Osteoblast (primary cell): ENCODE data around the gene ZMIZ1. TPM values are rescaled to one million over a fixed set of nuclear protein-coding genes. Genes with fewer than 3 reads are reported as not detected.
A peak's percentile ranks its signal among the peaks of the same experiment; 100 is the strongest.

Experiments used
- DNase-seq: peaks from one replicate; pipeline ENCODE4 v3.0.0; 2011; ENCODE audit warnings: low spot score, mixed read lengths; ENCODE audit not compliant: insufficient read length; ENCODE audit errors: missing footprints
- H2AFZ ChIP-seq: 2 replicates; pipeline ENCODE4 v1.6.0; 2011; ENCODE audit warnings: mild to moderate bottlenecking, low read length
- H3K27ac ChIP-seq: 2 replicates; pipeline ENCODE4 v1.5.1; 2011; ENCODE audit warnings: mild to moderate bottlenecking, low read depth, low read length, moderate library complexity
- H3K27me3 ChIP-seq: 2 replicates; pipeline ENCODE4 v1.6.0; 2012; ENCODE audit warnings: mild to moderate bottlenecking, control low read depth, inconsistent platforms, low read length, moderate library complexity; ENCODE audit not compliant: insufficient read depth
- H3K36me3 ChIP-seq: 2 replicates; pipeline ENCODE4 v1.5.1; 2011; ENCODE audit warnings: mild to moderate bottlenecking, low read length, control low read depth, moderate library complexity; ENCODE audit not compliant: insufficient read depth
- H3K4me1 ChIP-seq: 2 replicates; pipeline ENCODE4 v1.5.1; 2011; ENCODE audit warnings: mild to moderate bottlenecking, low read length, control low read depth, moderate library complexity; ENCODE audit not compliant: insufficient read depth
- H3K4me2 ChIP-seq: 2 replicates; pipeline ENCODE4 v1.6.0; 2011; ENCODE audit warnings: mild to moderate bottlenecking, low read length; ENCODE audit not compliant: insufficient read depth
- H3K4me3 ChIP-seq: fragments of 200-600 bp; sonication (generic); 3 replicates; pipeline ENCODE4 v1.5.1; 2012; ENCODE audit warnings: mild to moderate bottlenecking, low read length, inconsistent platforms; ENCODE audit not compliant: insufficient read depth
- H3K79me2 ChIP-seq: 2 replicates; pipeline ENCODE4 v1.6.0; 2012; ENCODE audit warnings: mild to moderate bottlenecking, low read length, control low read depth, inconsistent platforms; ENCODE audit not compliant: insufficient read depth
- H3K9me3 ChIP-seq: 2 replicates; pipeline ENCODE4 v1.5.1; 2011; ENCODE audit warnings: low read depth, low read length, control low read depth
- H4K20me1 ChIP-seq: 2 replicates; pipeline ENCODE4 v1.6.0; 2012; ENCODE audit warnings: mild to moderate bottlenecking, low read length, control low read depth; ENCODE audit not compliant: insufficient read depth
- CTCF ChIP-seq: IDR thresholded peaks from 2 replicates; pipeline ENCODE4 v1.5.1; 2011; ENCODE audit warnings: mild to moderate bottlenecking, low read depth, low read length, moderate library complexity; ENCODE audit errors: extremely low read depth
- total RNA-seq: library from RNA; depleted of rRNA; stranded (reverse); fragments of >200 nt; gene quantifications from 2 replicates; pipeline ENCODE4 v1.2.3, GENCODE V29; 2012

The ZMIZ1 gene
- total RNA-seq, 1 donor, result 40.9 TPM

DNA sequence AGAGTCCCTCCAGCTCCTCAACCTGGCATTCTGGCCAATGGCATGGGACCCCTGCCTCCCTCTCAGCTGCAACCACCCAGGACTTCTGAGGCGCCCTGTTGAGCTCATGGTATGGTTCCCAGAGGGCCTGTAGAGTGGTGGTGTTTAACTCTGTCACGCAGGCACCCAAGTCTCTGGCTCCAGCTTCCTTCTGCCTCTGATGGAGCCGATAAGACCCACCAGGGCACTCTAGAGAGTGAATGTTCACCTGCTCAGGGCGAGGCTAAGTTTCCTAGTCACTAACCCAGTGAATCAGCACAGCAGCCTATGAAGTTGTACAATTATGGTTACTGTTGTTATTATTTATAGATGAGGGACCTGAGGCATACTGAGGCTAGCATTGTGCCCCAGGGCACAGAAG, 120.4 kb downstream of the ZMIZ1 start:
- peaks cover 57% of the 10 kb centered on the region for H3K4me1 ChIP-seq

GRCh38 chr10:79189853-79190435, 121.2 kb downstream of the ZMIZ1 start:
- Histone ChIP-seq H4K20me1 (peaks cover 35% of the 10 kb centered on the region), H3K4me2 (peak overlapping the region; percentile 43)
- peak; percentile 95 for DNase-seq

More for the DNA sequence above, 120.4 kb downstream of the ZMIZ1 start:
- no peak overlapping the region for H2AFZ ChIP-seq
- H3K36me3 ChIP-seq, result peaks cover 38% of the 10 kb centered on the region
- no peak overlapping the region for H3K4me2 ChIP-seq
- no peak for DNase-seq
- no peaks in the 10 kb centered on the region for H3K27me3 ChIP-seq
- no peak for TF ChIP-seq CTCF
- H3K4me3 ChIP-seq, result no peak overlapping the region
- H3K79me2 ChIP-seq, result peaks cover 65% of the 10 kb centered on the region
- no peaks in the 10 kb centered on the region for H3K9me3 ChIP-seq
- peak overlapping the region; percentile 74 for H3K27ac ChIP-seq
- peaks cover 35% of the 10 kb centered on the region for H4K20me1 ChIP-seq

GRCh38 chr10:79190740-79191261, 122.0 kb downstream of the ZMIZ1 start:
- H3K4me2 ChIP-seq, result no peak overlapping the region
- peaks cover 38% of the 10 kb centered on the region for H3K36me3 ChIP-seq
- no peak overlapping the region for H3K27ac ChIP-seq
- peaks cover 49% of the 10 kb centered on the region for H3K4me1 ChIP-seq
- no peak overlapping the region for H2AFZ ChIP-seq
- no peak overlapping the region for H3K4me3 ChIP-seq
- no peak for DNase-seq
- no peaks in the 10 kb centered on the region for H3K9me3 ChIP-seq
- H4K20me1 ChIP-seq, result peaks cover 34% of the 10 kb centered on the region
- H3K79me2 ChIP-seq, result peaks cover 68% of the 10 kb centered on the region
- no peak for TF ChIP-seq CTCF
- H3K27me3 ChIP-seq, result no peaks in the 10 kb centered on the region

More at GRCh38 chr10:79189853-79190435, 121.2 kb downstream of the ZMIZ1 start:
- TF ChIP-seq CTCF, result no peak
- Histone ChIP-seq H3K36me3 (peaks cover 39% of the 10 kb centered on the region), H3K27ac (peak overlapping the region; percentile 74), H3K4me1 (peaks cover 54% of the 10 kb centered on the region), H3K9me3 (no peaks in the 10 kb centered on the region), H3K79me2 (peaks cover 67% of the 10 kb centered on the region), H3K4me3 (no peak overlapping the region), H3K27me3 (no peaks in the 10 kb centered on the region), H2AFZ (no peak overlapping the region)

DNA sequence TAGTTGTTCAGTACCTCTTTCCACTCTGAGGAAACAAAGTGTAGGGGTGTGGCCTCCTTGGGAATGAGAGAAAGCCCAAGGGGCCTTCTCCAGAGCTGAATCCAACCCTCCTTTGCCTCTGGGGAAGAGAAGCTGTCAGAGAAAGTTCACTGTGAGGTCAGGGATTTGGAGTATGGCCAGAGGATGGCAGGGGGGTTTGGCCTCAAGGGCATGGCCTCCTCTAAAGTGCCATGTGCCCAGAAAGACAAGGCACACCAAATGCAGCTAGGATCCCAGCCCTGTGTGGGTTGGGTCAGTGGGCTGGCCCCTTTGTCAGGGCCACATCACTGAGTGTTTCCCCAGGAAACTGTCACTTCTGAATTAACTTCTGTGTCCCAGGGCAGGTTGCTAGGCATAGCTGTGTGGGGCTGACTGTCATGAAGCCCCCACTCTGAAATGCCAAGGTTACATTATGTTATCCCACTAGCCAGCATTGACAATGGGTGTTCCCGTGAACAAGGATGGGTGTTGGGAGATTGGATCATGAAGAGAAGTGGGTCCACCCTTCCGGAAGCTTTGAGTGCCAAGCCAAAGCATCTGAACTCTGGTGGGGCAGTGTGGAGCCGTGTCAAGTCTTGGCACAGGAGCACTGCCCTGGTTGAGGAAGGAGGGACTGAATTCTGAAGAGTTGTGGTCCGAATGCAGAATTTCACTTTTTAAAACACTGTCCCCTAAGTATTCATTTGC, 123.3 kb downstream of the ZMIZ1 start:
- Histone ChIP-seq H3K27me3 (no peaks in the 10 kb centered on the region), H3K79me2 (peaks cover 70% of the 10 kb centered on the region), H3K4me2 (no peak overlapping the region), H3K4me3 (no peak overlapping the region), H2AFZ (no peak overlapping the region), H4K20me1 (peaks cover 43% of the 10 kb centered on the region), H3K9me3 (no peaks in the 10 kb centered on the region), H3K27ac (peak overlapping the region; percentile 14), H3K36me3 (peaks cover 35% of the 10 kb centered on the region), H3K4me1 (peaks cover 54% of the 10 kb centered on the region)
- no peak for TF ChIP-seq CTCF
- peak; percentile 79 for DNase-seq
